ENCODE data around the gene SUMO1. TPM values are rescaled to one million over a fixed set of nuclear protein-coding genes. Genes with fewer than 3 reads are reported as not detected.

Gene SUMO1
- total and polyA plus RNA-seq, 10 of the 15 experiments (the other 5 are each of a cell fraction or from before 2014, with no cell fraction given): 105 to 458 (median 199) TPM

DNA sequence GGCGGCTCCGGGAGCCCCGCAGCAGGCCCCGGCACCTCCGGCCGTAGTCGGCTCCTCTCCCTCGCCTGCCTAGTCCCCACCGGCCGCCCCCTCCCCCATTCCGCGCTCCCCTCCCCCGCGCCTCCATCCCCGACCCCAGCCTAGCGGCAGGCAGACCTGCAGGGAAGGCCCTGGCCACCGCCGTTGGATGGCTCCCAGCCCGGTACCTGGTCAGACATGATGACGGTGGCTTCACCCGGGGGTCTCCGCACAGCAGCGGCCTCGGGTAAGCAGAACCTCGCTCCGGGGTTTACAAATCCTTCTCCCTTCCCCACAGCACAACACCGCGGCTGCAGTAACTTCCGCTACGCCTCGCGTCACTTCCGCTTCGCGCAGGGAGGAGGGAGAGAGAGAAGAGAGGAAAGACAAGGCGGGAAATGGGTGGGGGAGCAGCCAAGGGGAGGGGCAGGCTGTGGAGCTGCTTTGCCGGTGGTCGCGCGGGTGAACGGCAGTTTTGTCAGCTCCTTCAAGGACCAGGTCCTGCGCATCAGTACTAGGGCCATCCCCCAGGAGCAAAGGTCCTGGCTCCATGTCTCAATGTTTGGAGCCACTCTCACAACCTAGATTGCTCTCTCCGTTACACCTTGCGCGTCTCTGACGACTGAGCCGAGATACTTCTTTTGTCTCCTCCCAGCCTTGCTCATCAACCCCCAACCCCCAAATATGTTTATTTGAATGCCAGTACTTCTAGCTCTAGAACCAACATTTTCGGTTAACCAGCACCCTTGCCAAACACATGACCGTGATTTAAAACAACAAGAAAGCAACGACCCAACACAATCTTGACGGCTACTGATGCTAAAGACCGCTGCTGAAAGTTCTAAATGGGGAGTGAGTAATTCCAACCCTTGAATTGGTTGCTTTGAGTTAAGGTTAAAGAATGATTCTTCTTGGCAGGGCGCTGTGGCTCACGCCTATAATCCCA, at the start of gene SUMO1 (continued):
- TF ChIP-seq NFXL1 (IDR thresholded peaks at IDR 0.05; ENCODE audit: borderline replicate concordance): no peak
- TF ChIP-seq, protein P1, sequence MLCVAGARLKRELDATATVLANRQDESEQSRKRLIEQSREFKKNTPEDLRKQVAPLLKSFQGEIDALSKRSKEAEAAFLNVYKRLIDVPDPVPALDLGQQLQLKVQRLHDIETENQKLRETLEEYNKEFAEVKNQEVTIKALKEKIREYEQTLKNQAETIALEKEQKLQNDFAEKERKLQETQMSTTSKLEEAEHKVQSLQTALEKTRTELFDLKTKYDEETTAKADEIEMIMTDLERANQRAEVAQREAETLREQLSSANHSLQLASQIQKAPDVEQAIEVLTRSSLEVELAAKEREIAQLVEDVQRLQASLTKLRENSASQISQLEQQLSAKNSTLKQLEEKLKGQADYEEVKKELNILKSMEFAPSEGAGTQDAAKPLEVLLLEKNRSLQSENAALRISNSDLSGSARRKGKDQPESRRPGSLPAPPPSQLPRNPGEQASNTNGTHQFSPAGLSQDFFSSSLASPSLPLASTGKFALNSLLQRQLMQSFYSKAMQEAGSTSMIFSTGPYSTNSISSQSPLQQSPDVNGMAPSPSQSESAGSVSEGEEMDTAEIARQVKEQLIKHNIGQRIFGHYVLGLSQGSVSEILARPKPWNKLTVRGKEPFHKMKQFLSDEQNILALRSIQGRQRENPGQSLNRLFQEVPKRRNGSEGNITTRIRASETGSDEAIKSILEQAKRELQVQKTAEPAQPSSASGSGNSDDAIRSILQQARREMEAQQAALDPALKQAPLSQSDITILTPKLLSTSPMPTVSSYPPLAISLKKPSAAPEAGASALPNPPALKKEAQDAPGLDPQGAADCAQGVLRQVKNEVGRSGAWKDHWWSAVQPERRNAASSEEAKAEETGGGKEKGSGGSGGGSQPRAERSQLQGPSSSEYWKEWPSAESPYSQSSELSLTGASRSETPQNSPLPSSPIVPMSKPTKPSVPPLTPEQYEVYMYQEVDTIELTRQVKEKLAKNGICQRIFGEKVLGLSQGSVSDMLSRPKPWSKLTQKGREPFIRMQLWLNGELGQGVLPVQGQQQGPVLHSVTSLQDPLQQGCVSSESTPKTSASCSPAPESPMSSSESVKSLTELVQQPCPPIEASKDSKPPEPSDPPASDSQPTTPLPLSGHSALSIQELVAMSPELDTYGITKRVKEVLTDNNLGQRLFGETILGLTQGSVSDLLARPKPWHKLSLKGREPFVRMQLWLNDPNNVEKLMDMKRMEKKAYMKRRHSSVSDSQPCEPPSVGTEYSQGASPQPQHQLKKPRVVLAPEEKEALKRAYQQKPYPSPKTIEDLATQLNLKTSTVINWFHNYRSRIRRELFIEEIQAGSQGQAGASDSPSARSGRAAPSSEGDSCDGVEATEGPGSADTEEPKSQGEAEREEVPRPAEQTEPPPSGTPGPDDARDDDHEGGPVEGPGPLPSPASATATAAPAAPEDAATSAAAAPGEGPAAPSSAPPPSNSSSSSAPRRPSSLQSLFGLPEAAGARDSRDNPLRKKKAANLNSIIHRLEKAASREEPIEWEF (IDR thresholded peaks at IDR 0.05; ENCODE audit: insufficient replicate concordance, low read depth, low read length): no peak
- TF ChIP-seq EGR1 (IDR thresholded peaks at IDR 0.05; ENCODE audit: borderline replicate concordance in 1 of 2, low read depth in 2 of 2, low read length in 2 of 2): peak in 1 of 2 experiments; percentile 15; a peak in 1 of 3 replicates
- TF ChIP-seq RELA (IDR thresholded peaks at IDR 0.05; ENCODE audit: borderline replicate concordance, partially characterized antibody): peak; percentile 51
- peak; percentile 76 for TF ChIP-seq NBN (IDR thresholded peaks at IDR 0.05)
- TF ChIP-seq ZNF207 (IDR thresholded peaks at IDR 0.05; ENCODE audit: borderline replicate concordance): 0 out of 2 replicates have a peak, but pooled peaks have one; percentile 22
- TF ChIP-seq ZNF217 (IDR thresholded peaks at IDR 0.05): no peak
- TF ChIP-seq MEF2A (IDR thresholded peaks at IDR 0.05; ENCODE audit: insufficient read depth, low read depth, low read length): no peak
- TF ChIP-seq, protein P2, sequence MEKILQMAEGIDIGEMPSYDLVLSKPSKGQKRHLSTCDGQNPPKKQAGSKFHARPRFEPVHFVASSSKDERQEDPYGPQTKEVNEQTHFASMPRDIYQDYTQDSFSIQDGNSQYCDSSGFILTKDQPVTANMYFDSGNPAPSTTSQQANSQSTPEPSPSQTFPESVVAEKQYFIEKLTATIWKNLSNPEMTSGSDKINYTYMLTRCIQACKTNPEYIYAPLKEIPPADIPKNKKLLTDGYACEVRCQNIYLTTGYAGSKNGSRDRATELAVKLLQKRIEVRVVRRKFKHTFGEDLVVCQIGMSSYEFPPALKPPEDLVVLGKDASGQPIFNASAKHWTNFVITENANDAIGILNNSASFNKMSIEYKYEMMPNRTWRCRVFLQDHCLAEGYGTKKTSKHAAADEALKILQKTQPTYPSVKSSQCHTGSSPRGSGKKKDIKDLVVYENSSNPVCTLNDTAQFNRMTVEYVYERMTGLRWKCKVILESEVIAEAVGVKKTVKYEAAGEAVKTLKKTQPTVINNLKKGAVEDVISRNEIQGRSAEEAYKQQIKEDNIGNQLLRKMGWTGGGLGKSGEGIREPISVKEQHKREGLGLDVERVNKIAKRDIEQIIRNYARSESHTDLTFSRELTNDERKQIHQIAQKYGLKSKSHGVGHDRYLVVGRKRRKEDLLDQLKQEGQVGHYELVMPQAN (conservative IDR thresholded peaks at IDR 0.05): no peak
- no peak for TF ChIP-seq SUPT20H (IDR thresholded peaks at IDR 0.05; ENCODE audit: borderline replicate concordance, control insufficient read depth, low read depth, low read length)
- no peak for TF ChIP-seq RCOR1 (conservative IDR thresholded peaks at IDR 0.05; ENCODE audit: low read depth, low read length)
- TF ChIP-seq RFX5 (IDR thresholded peaks at IDR 0.05; ENCODE audit: low read depth, low read length): no peak
- 0 out of 2 replicates have a peak, but pooled peaks have one; percentile 19 for TF ChIP-seq CBFB (IDR thresholded peaks at IDR 0.05; ENCODE audit: low read depth)
- TF ChIP-seq, protein P3, sequence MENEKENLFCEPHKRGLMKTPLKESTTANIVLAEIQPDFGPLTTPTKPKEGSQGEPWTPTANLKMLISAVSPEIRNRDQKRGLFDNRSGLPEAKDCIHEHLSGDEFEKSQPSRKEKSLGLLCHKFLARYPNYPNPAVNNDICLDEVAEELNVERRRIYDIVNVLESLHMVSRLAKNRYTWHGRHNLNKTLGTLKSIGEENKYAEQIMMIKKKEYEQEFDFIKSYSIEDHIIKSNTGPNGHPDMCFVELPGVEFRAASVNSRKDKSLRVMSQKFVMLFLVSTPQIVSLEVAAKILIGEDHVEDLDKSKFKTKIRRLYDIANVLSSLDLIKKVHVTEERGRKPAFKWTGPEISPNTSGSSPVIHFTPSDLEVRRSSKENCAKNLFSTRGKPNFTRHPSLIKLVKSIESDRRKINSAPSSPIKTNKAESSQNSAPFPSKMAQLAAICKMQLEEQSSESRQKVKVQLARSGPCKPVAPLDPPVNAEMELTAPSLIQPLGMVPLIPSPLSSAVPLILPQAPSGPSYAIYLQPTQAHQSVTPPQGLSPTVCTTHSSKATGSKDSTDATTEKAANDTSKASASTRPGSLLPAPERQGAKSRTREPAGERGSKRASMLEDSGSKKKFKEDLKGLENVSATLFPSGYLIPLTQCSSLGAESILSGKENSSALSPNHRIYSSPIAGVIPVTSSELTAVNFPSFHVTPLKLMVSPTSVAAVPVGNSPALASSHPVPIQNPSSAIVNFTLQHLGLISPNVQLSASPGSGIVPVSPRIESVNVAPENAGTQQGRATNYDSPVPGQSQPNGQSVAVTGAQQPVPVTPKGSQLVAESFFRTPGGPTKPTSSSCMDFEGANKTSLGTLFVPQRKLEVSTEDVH (IDR thresholded peaks at IDR 0.05; ENCODE audit: low read depth, partially characterized antibody): peak; percentile 99
- no peak for TF ChIP-seq YBX1 (IDR thresholded peaks at IDR 0.05)
- peak; percentile 96 for TF ChIP-seq CREM (IDR thresholded peaks at IDR 0.05; ENCODE audit: low read depth)
- TF ChIP-seq EED (IDR thresholded peaks at IDR 0.05; ENCODE audit: low read depth): 0 out of 2 replicates have a peak, but pooled peaks have one; percentile 18
- peak; percentile 16; the same call in 1 of the 2 replicates for TF ChIP-seq IKZF1 (conservative IDR thresholded peaks at IDR 0.05)
- TF ChIP-seq CEBPB (IDR thresholded peaks at IDR 0.05; ENCODE audit: borderline replicate concordance in 1 of 2, low read depth in 2 of 2, low read length in 2 of 2): no peak
